Neural progenitor cell (in vitro differentiated cells): ENCODE measurements around the gene PTGS2. TPM values are rescaled to one million over a fixed set of nuclear protein-coding genes. Genes with fewer than 3 reads are reported as not detected.

Source experiments
- DNase-seq: peaks from one replicate; pipeline ENCODE4 v3.0.0-alpha.2; 2016; ENCODE audit warnings: low spot score
- H2AFZ ChIP-seq: fragments of 200-600 bp; sonication (generic); replicated peaks from 2 replicates; pipeline ENCODE4 v1.6.1; 2016; ENCODE audit warnings: antibody characterized with exemption
- H3F3A ChIP-seq: fragments of 200-600 bp; sonication (generic); 2 replicates; pipeline ENCODE4 v1.6.1; 2016; ENCODE audit warnings: antibody characterized with exemption, low read depth
- H3K27ac ChIP-seq: fragments of 200-600 bp; sonication (generic); 2 replicates; pipeline ENCODE4 v1.5.1; 2016; ENCODE audit warnings: mild to moderate bottlenecking
- H3K27me3 ChIP-seq: fragments of 200-600 bp; sonication (generic); 2 replicates; pipeline ENCODE4 v1.6.1; 2016; ENCODE audit warnings: mild to moderate bottlenecking, moderate library complexity
- H3K36me3 ChIP-seq: fragments of 200-600 bp; sonication (generic); 2 replicates; pipeline ENCODE4 v1.5.1; 2016
- H3K4me1 ChIP-seq: fragments of 200-600 bp; sonication (generic); 2 replicates; pipeline ENCODE4 v1.6.1; 2016; ENCODE audit warnings: mixed run types
- H3K4me2 ChIP-seq: fragments of 200-600 bp; sonication (generic); 2 replicates; pipeline ENCODE4 v1.6.1; 2016
- H3K4me3 ChIP-seq: fragments of 200-600 bp; sonication (generic); 2 replicates; pipeline ENCODE4 v1.5.1; 2016
- H3K79me2 ChIP-seq: fragments of 200-600 bp; sonication (generic); 2 replicates; pipeline ENCODE4 v1.6.1; 2016; ENCODE audit warnings: low read depth
- H3K9ac ChIP-seq: fragments of 200-600 bp; sonication (generic); 2 replicates; pipeline ENCODE4 v1.6.1; 2016
- H3K9me3 ChIP-seq: fragments of 200-600 bp; sonication (generic); 2 replicates; pipeline ENCODE4 v1.5.1; 2016; ENCODE audit warnings: low read depth
- H4K20me1 ChIP-seq: fragments of 200-600 bp; sonication (generic); 2 replicates; pipeline ENCODE4 v1.6.1; 2016; ENCODE audit warnings: low read depth
- H3K27ac Mint-ChIP-seq: 3 replicates; pipeline ENCODE4 v1.8.0; 2021; ENCODE audit warnings: mixed read lengths
- H3K27me3 Mint-ChIP-seq: 2 replicates; pipeline ENCODE4 v1.8.0; 2022; ENCODE audit warnings: low read depth, mild to moderate bottlenecking, inconsistent platforms, moderate library complexity, mixed read lengths; ENCODE audit not compliant: insufficient read depth
- H3K36me3 Mint-ChIP-seq: 3 replicates; pipeline ENCODE4 v1.8.0; 2021; ENCODE audit warnings: mixed read lengths
- H3K4me1 Mint-ChIP-seq: 3 replicates; pipeline ENCODE4 v1.8.0; 2021; ENCODE audit warnings: mixed read lengths
- H3K4me3 Mint-ChIP-seq: 3 replicates; pipeline ENCODE4 v1.8.0; 2021; ENCODE audit warnings: mild to moderate bottlenecking, moderate library complexity, mixed read lengths
- H3K9me3 Mint-ChIP-seq: 3 replicates; pipeline ENCODE4 v1.8.0; 2020; ENCODE audit warnings: mixed read lengths
- EZH2 ChIP-seq: fragments of 200-600 bp; sonication (generic); IDR thresholded peaks from 2 replicates; pipeline ENCODE4 v1.6.1; 2017; ENCODE audit warnings: antibody characterized with exemption, mild to moderate bottlenecking, moderate library complexity
- EZH2phosphoT487 ChIP-seq: fragments of 200-600 bp; sonication (generic); IDR thresholded peaks from 2 replicates; pipeline ENCODE4 v1.6.1; 2017; ENCODE audit warnings: antibody characterized with exemption
- total RNA-seq: library from RNA; depleted of rRNA; stranded (reverse); fragments of >200 nt; gene quantifications from 2 replicates; pipeline ENCODE4 v1.2.3, GENCODE V29; 2015; ENCODE audit warnings: low replicate concordance
- TF ChIP-seq, protein P1 (sequence below): fragments of 200-600 bp; sonication (generic); IDR thresholded peaks from 2 replicates; pipeline ENCODE4 v1.5.1; 2017; ENCODE audit warnings: antibody characterized with exemption, mild to moderate bottlenecking

The PTGS2 gene
- total RNA-seq, 1 donor from 2014 or later, result 0.37 TPM

DNA sequence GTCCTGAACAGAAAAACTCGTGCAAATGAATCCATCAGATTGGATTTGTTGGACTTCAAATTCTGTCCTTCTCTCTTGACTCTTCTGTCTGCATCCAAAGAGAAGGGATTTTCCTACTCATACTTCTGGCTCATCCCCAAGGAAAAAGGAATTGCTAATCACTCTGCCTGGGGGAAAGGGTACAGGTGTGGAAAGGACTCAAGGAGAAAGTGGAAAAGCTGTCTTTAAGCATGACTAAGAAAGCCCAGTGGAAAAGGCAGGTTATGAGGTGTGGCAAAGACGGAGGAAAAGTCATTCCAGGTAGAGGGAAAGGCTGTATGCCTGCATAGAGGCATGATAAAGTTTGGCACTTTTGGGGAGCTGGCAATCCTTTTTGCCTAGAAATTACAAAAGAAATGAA, 43.4 kb downstream of the PTGS2 start:
- Mint-ChIP-seq H3K4me3 (peak overlapping the region; percentile 59), H3K4me1 (peaks cover 6% of the 10 kb centered on the region), H3K27me3 (no peaks in the 10 kb centered on the region), H3K9me3 (no peaks in the 10 kb centered on the region), H3K36me3 (no peaks in the 10 kb centered on the region), H3K27ac (no peak overlapping the region)
- Histone ChIP-seq H3K4me3 (peak overlapping the region; percentile 55), H3F3A (no peaks in the 10 kb centered on the region), H3K36me3 (no peaks in the 10 kb centered on the region), H3K4me1 (peaks cover 4% of the 10 kb centered on the region), H3K27ac (no peak overlapping the region), H3K27me3 (peaks cover 12% of the 10 kb centered on the region), H2AFZ (peak overlapping the region; percentile 50), H3K4me2 (peak overlapping the region; percentile 70), H3K9me3 (no peaks in the 10 kb centered on the region), H3K79me2 (no peaks in the 10 kb centered on the region), H3K9ac (no peak overlapping the region), H4K20me1 (no peaks in the 10 kb centered on the region)
- DNase-seq, result no peak
- TF ChIP-seq EZH2phosphoT487 (no peak), EZH2 (no peak)

DNA sequence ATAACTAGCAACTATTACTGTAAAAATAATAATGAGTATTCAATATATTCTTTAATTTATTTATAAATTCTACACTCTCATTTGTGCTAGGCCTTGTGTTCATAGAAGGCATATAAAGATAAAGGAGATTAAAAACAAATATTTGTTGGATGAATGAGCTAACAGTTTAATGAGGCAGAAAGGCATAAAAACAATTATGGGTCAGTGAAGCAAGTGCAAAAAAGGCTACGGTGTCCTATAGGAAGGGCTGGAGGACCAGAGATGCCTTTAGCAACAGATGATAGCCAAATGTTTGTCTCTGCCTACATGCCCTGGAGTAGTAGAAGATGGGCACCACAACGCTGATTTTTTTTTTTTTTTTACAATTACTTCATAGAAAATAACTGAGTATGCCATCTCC, 45.7 kb downstream of the PTGS2 start:
- no peak overlapping the region for H3K4me3 ChIP-seq
- H2AFZ ChIP-seq, result no peak overlapping the region
- H3K9ac ChIP-seq, result no peak overlapping the region
- H3K79me2 ChIP-seq, result no peaks in the 10 kb centered on the region
- Mint-ChIP-seq H3K27ac (no peak overlapping the region), H3K9me3 (no peaks in the 10 kb centered on the region), H3K4me1 (peaks cover 6% of the 10 kb centered on the region), H3K36me3 (no peaks in the 10 kb centered on the region), H3K4me3 (no peak overlapping the region), H3K27me3 (no peaks in the 10 kb centered on the region)
- DNase-seq, result no peak
- H3K9me3 ChIP-seq, result no peaks in the 10 kb centered on the region
- no peak overlapping the region for H3K27ac ChIP-seq
- TF ChIP-seq, protein P1, sequence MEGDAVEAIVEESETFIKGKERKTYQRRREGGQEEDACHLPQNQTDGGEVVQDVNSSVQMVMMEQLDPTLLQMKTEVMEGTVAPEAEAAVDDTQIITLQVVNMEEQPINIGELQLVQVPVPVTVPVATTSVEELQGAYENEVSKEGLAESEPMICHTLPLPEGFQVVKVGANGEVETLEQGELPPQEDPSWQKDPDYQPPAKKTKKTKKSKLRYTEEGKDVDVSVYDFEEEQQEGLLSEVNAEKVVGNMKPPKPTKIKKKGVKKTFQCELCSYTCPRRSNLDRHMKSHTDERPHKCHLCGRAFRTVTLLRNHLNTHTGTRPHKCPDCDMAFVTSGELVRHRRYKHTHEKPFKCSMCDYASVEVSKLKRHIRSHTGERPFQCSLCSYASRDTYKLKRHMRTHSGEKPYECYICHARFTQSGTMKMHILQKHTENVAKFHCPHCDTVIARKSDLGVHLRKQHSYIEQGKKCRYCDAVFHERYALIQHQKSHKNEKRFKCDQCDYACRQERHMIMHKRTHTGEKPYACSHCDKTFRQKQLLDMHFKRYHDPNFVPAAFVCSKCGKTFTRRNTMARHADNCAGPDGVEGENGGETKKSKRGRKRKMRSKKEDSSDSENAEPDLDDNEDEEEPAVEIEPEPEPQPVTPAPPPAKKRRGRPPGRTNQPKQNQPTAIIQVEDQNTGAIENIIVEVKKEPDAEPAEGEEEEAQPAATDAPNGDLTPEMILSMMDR, result no peak
- TF ChIP-seq EZH2, result no peak
- TF ChIP-seq EZH2phosphoT487, result no peak
- H3F3A ChIP-seq, result no peaks in the 10 kb centered on the region
- H3K27me3 ChIP-seq, result peaks cover 12% of the 10 kb centered on the region
- no peak overlapping the region for H3K4me2 ChIP-seq
- H3K4me1 ChIP-seq, result peaks cover 4% of the 10 kb centered on the region
- H4K20me1 ChIP-seq, result no peaks in the 10 kb centered on the region
- no peaks in the 10 kb centered on the region for H3K36me3 ChIP-seq

DNA sequence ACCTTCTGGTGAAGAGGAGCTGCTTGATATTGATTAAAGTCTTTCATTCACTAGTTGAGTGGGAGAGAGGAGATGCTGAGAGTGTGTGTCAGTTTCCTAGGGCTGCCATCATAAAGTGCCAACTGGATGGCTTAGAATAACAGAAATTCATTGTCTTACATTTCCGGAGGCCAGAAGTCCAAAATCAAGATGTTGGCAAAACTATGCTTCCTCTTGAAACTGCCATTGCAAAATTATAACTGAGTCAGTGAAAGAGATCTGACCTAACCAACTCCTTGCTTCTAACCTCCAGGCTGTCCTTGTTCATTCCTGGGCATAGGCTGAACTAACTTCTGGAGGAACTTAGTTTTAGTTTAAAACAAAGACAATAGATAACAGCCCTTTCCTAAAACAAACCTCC, 47.1 kb downstream of the PTGS2 start:
- Mint-ChIP-seq H3K36me3 (no peaks in the 10 kb centered on the region), H3K27ac (no peak overlapping the region), H3K27me3 (no peaks in the 10 kb centered on the region), H3K4me1 (peaks cover 6% of the 10 kb centered on the region), H3K4me3 (no peak overlapping the region), H3K9me3 (no peaks in the 10 kb centered on the region)
- no peaks in the 10 kb centered on the region for H3K36me3 ChIP-seq
- H3K79me2 ChIP-seq, result no peaks in the 10 kb centered on the region
- H3K9me3 ChIP-seq, result no peaks in the 10 kb centered on the region
- H4K20me1 ChIP-seq, result no peaks in the 10 kb centered on the region
- H3K4me2 ChIP-seq, result no peak overlapping the region
- no peak overlapping the region for H3K4me3 ChIP-seq
- H3K27ac ChIP-seq, result no peak overlapping the region
- peaks cover 12% of the 10 kb centered on the region for H3K27me3 ChIP-seq
- no peak for TF ChIP-seq EZH2
- TF ChIP-seq, protein P1, result no peak
- TF ChIP-seq EZH2phosphoT487, result no peak
- DNase-seq, result no peak
- H3F3A ChIP-seq, result no peaks in the 10 kb centered on the region
- H2AFZ ChIP-seq, result no peak overlapping the region
- peaks cover 4% of the 10 kb centered on the region for H3K4me1 ChIP-seq
- no peak overlapping the region for H3K9ac ChIP-seq

DNA sequence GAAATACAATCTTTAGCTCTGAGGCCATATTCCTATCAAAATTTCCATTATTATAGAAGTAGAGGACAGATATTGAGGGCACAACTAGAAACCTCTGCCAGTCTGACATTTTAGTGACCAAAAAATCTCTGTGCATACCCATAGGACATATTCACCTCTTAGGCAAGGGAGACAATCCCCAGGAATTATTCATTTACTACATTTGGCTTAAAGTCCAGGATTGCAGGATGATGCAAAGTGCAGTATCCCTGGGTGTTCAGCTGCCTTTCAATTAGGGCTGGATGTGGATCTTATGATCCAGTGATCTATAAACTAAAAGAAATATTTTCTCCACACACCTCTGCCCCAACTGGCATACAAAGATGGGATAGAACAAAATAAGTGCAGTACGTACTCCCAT, 50.9 kb downstream of the PTGS2 start:
- no peaks in the 10 kb centered on the region for H4K20me1 ChIP-seq
- H3K4me2 ChIP-seq, result no peak overlapping the region
- DNase-seq, result no peak
- H3K79me2 ChIP-seq, result no peaks in the 10 kb centered on the region
- H3K27ac ChIP-seq, result no peak overlapping the region
- Mint-ChIP-seq H3K9me3 (no peaks in the 10 kb centered on the region), H3K27ac (no peak overlapping the region), H3K4me1 (peaks cover 2% of the 10 kb centered on the region), H3K4me3 (no peak overlapping the region), H3K36me3 (no peaks in the 10 kb centered on the region), H3K27me3 (no peaks in the 10 kb centered on the region)
- TF ChIP-seq EZH2phosphoT487, result no peak
- TF ChIP-seq EZH2, result no peak
- TF ChIP-seq, protein P1, result no peak
- no peak overlapping the region for H3K9ac ChIP-seq
- no peaks in the 10 kb centered on the region for H3F3A ChIP-seq
- no peaks in the 10 kb centered on the region for H3K4me1 ChIP-seq
- no peak overlapping the region for H2AFZ ChIP-seq
- no peak overlapping the region for H3K4me3 ChIP-seq
- no peaks in the 10 kb centered on the region for H3K9me3 ChIP-seq
- no peaks in the 10 kb centered on the region for H3K36me3 ChIP-seq
- no peaks in the 10 kb centered on the region for H3K27me3 ChIP-seq
